Lower leg skin (tissue), 4 donors: ENCODE measurements around the gene PCCA. TPM values are rescaled to one million over a fixed set of nuclear protein-coding genes. Genes with fewer than 3 reads are reported as not detected.

Source experiments
- DNase-seq, 2 donors: peaks; one replicate each; pipeline ENCODE4 v3.0.0-alpha.2; 2019; ENCODE audit warnings: low spot score in 2 of 2
- H3K4me3 ChIP-seq: fragments of 200-600 bp; sonication (generic); 2 replicates; pipeline ENCODE4 v1.5.1; 2017; ENCODE audit warnings: mild to moderate bottlenecking, low read depth; ENCODE audit not compliant: poor library complexity, severe bottlenecking
- POLR2A ChIP-seq, 2 donors: fragments of 450-650 bp; IDR thresholded peaks; one replicate each; pipeline ENCODE4 v1.6.1; 2016 to 2017; ENCODE audit warnings: antibody characterized with exemption in 2 of 2, mild to moderate bottlenecking in 1 of 2, moderate library complexity in 1 of 2
- WGBS, 2 donors: methylation state at CpG; one replicate each; pipeline ENCODE4 v1.1.5; 2018; 5-methylcytosine and 5-hydroxymethylcytosine counted together
- intact Hi-C: fragments of 100-400 bp; cut with DNase I; formaldehyde crosslinking; loops from one replicate; pipeline ENCODE4 v1.15.0; 2023; ENCODE audit warnings: low total_unique reads
- total RNA-seq, 4 donors: library from RNA; depleted of rRNA; stranded (reverse); fragments of >200 nt; gene quantifications; one replicate each; pipeline ENCODE4 v1.1.0, GENCODE V29; 2016
- TF ChIP-seq, protein P1 (sequence below), 3 donors: fragments of 450-650 bp; IDR thresholded peaks; one replicate each; pipeline ENCODE4 v1.5.1; 2016; ENCODE audit warnings: antibody characterized with exemption in 3 of 3, mild to moderate bottlenecking in 3 of 3, moderate library complexity in 2 of 3

Gene PCCA
- total RNA-seq, 4 donors from 2014 or later, result 24.3 to 34.2 (median 26.2) TPM

DNA sequence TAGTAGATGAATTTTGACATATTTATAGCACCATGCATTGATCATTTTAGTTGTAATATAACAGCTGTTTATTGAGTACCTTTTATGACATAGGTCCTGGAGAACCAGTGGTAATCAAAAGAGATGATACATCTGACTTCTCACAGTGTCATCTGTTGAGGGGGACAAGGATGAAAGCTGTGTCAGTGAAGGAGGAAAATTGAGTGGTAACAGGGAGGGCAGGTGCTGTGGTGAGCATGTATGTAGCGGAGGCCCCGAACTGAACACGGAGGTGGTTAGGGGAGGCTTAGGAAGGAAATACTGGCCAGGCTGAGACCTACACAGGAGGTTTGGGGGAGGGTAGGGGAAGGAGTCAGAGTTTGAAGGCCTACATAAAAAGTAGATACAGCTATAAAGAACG, 300.0 kb downstream of the PCCA start:
- TF ChIP-seq, protein P1, sequence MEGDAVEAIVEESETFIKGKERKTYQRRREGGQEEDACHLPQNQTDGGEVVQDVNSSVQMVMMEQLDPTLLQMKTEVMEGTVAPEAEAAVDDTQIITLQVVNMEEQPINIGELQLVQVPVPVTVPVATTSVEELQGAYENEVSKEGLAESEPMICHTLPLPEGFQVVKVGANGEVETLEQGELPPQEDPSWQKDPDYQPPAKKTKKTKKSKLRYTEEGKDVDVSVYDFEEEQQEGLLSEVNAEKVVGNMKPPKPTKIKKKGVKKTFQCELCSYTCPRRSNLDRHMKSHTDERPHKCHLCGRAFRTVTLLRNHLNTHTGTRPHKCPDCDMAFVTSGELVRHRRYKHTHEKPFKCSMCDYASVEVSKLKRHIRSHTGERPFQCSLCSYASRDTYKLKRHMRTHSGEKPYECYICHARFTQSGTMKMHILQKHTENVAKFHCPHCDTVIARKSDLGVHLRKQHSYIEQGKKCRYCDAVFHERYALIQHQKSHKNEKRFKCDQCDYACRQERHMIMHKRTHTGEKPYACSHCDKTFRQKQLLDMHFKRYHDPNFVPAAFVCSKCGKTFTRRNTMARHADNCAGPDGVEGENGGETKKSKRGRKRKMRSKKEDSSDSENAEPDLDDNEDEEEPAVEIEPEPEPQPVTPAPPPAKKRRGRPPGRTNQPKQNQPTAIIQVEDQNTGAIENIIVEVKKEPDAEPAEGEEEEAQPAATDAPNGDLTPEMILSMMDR (IDR thresholded peaks at IDR 0.05), result no peak
- TF ChIP-seq POLR2A (IDR thresholded peaks at IDR 0.05), result no peak
- DNase-seq, result no peak
- intact Hi-C loops, result no loop called here
- no peak overlapping the region for H3K4me3 ChIP-seq
- 79 to 84% methylated on average over 4 of the region's 4 CpGs for WGBS, 2 donors

DNA sequence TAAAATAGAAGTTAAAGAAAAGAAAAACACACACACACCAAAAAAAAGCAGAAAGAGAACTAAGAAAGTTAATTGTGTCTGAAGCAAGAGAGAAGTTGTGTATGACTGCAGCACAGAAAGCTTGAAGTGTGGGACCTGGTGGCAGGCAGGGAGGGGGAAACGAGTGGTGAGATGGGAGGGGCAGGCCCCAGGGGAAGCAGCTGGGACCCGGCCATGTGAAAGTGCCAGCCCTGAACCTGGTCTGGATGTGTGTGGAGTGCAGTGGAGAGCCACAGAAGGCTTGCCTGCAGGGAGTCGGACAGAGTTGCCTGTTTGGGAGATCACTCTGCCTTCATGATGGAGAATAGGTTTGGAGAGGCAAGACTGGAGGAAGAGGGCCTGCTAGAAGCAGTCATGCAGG, 300.7 kb downstream of the PCCA start:
- no peak for DNase-seq
- H3K4me3 ChIP-seq, result no peak overlapping the region
- TF ChIP-seq POLR2A (IDR thresholded peaks at IDR 0.05), result no peak
- TF ChIP-seq, protein P1 (IDR thresholded peaks at IDR 0.05), result no peak
- intact Hi-C loops, result loop anchor here (5.0 kb wide), 1 partner anchor 163 kb away; no protein-coding TSS in a partner anchor
- WGBS, 2 donors, result 79 to 84% methylated on average over 3 of the region's 3 CpGs

DNA sequence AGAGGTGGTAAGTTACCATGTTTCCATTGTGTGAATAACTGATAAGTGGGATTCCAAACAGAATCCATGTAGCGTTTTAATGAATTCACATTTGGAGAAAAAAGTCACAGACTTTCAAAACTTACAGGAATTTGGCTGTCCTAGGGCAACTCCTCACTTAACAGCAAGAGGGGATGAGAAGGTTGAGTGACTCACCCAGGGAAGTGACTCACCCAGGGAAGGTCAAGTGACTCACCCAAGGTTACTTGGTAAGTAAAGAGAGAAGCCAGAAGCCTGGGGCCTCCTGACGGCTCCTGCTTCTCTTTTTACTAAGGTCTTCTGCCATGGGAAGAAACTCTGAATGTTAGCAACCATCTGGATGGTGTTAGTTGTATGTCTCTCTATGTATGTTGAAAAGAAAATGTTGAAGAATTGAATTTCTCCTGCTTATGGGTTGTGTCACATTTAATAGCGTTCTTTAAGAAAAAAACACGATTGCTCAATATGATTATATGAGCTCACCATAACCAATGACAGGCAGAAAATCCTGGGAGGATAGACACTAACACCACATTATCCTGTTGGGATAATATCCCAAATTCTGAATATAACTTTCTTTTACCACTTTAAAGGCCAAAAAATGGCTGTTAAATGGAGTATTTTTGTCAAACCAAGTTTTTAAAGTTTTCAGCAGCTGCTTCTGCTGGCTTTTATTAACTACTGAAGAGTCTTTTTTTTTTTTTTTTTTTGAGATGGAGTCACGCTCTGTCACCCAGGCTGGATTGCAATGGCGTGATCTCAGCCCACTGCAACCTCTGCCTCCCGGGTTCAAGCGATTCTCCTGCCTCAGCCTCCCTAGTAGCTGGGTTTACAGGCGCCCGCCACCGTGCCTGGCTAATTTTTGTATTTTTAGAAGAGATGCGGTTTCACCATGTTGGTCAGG, 304.1 kb downstream of the PCCA start:
- TF ChIP-seq, protein P1 (IDR thresholded peaks at IDR 0.05), result no peak
- TF ChIP-seq POLR2A (IDR thresholded peaks at IDR 0.05), result no peak
- H3K4me3 ChIP-seq, result no peak overlapping the region
- intact Hi-C loops, result loop anchor here (5.0 kb wide), 1 partner anchor 159 kb away; no protein-coding TSS in a partner anchor
- DNase-seq, result peak; percentile 89 to 93
- 63 to 71% methylated on average over 12 of the region's 12 CpGs for WGBS, 2 donors

DNA sequence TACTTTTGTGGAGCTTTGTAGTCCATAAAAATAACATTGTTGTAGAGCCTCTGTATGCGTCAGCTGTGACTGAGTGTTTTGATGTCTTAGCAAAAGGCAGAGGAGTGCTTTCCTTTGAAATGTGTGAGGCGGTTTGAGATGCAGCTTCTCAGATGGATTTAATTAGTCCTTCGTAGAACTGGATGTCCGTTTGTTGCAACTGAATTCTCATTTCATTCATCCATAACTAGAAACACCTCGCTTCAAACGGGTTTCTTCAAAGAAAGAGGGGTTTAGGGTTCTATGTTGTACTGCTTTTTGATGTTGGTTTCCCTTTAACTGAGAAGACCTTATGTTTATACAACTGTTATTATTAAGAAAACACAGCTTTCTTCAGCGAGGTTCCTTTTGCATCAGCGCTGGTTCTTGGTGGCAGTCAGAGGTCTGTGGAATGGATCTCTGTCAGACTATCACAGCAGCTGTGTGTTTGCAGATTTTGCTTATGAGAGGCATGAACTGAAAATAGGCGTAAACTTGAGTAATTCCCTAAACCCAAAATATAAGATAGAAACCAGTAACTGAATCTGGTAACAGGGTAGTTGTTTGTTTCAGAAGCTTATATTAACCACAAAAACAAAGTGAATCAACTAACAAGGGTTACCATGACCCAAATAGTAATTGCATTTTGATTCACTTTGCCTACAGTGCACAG, 305.3 kb downstream of the PCCA start:
- intact Hi-C loops, result loop anchor here (5.0 kb wide), 1 partner anchor 158 kb away; no protein-coding TSS in a partner anchor
- TF ChIP-seq, protein P1 (IDR thresholded peaks at IDR 0.05), result no peak
- no peak for TF ChIP-seq POLR2A (IDR thresholded peaks at IDR 0.05)
- 65 to 66% methylated on average over 9 of the region's 9 CpGs for WGBS, 2 donors
- no peak for DNase-seq
- H3K4me3 ChIP-seq, result no peak overlapping the region

- H3K4me3 ChIP-seq, result no peak overlapping the region
- 89 to 90% methylated on average over 4 of the region's 4 CpGs for WGBS, 2 donors
- DNase-seq, result no peak
- TF ChIP-seq, protein P1 (IDR thresholded peaks at IDR 0.05), result no peak
- TF ChIP-seq POLR2A (IDR thresholded peaks at IDR 0.05), result no peak
- intact Hi-C loops, result no loop called here
Observed at GRCh38 chr13:100395698-100396373, 306.9 kb downstream of the PCCA start.
